Cardiac fibroblast (primary cell): ENCODE data around the gene JAZF1.

Source experiments
- DNase-seq, 2 donors: peaks; one replicate each; pipeline versions ENCODE4 v3.0.0 to v3.0.0-alpha.2; 2010; ENCODE audit warnings: low read depth in 2 of 2
- H3K4me3 ChIP-seq, 2 donors: replicated peaks in 1 of 2; 1 replicate in 1 of 2; 2 replicates in 1 of 2; pipeline ENCODE4 v1.5.1; 2011; ENCODE audit warnings: low read depth in 2 of 2, low read length in 2 of 2, mild to moderate bottlenecking in 2 of 2, moderate library complexity in 1 of 2
- CTCF ChIP-seq: IDR thresholded peaks from one replicate; pipeline ENCODE4 v1.5.1; 2011; ENCODE audit warnings: low read depth, mild to moderate bottlenecking, low read length, inconsistent platforms

The JAZF1 gene

GRCh38 chr7:28006491-28006890 is 174.1 kb downstream of the JAZF1 start:
- no peak for DNase-seq
- no peak for TF ChIP-seq CTCF
- no peak overlapping the region for H3K4me3 ChIP-seq

GRCh38 chr7:28005847-28006231 is 174.8 kb downstream of the JAZF1 start:
- H3K4me3 ChIP-seq = no peak overlapping the region
- TF ChIP-seq CTCF = no peak
- DNase-seq = no peak

- TF ChIP-seq CTCF = no peak
- H3K4me3 ChIP-seq = no peak overlapping the region
These were observed 175.3 kb downstream of the JAZF1 start for GRCh38 chr7:28005075-28005846.

GRCh38 chr7:28003408-28003807 is 177.2 kb downstream of the JAZF1 start:
- H3K4me3 ChIP-seq = no peak overlapping the region
- no peak for TF ChIP-seq CTCF
- DNase-seq = no peak

More at GRCh38 chr7:28005075-28005846, 175.3 kb downstream of the JAZF1 start:
- DNase-seq = peak in 1 of 2 donors; percentile 54

- TF ChIP-seq CTCF = no peak
- H3K4me3 ChIP-seq = no peak overlapping the region
- DNase-seq = peak; percentile 46 to 52
These were observed 178.0 kb downstream of the JAZF1 start for GRCh38 chr7:28002638-28003037.

GRCh38 chr7:28001896-28002295 is 178.7 kb downstream of the JAZF1 start:
- no peak for TF ChIP-seq CTCF
- H3K4me3 ChIP-seq = no peak overlapping the region
- peak in 1 of 2 donors; percentile 29 for DNase-seq

- TF ChIP-seq CTCF = no peak
- no peak for DNase-seq
- no peak overlapping the region for H3K4me3 ChIP-seq
These were observed 180.8 kb downstream of the JAZF1 start for GRCh38 chr7:27999829-28000228.
